Measurements from ENCODE around the gene FCMR.

Gene FCMR

DNA sequence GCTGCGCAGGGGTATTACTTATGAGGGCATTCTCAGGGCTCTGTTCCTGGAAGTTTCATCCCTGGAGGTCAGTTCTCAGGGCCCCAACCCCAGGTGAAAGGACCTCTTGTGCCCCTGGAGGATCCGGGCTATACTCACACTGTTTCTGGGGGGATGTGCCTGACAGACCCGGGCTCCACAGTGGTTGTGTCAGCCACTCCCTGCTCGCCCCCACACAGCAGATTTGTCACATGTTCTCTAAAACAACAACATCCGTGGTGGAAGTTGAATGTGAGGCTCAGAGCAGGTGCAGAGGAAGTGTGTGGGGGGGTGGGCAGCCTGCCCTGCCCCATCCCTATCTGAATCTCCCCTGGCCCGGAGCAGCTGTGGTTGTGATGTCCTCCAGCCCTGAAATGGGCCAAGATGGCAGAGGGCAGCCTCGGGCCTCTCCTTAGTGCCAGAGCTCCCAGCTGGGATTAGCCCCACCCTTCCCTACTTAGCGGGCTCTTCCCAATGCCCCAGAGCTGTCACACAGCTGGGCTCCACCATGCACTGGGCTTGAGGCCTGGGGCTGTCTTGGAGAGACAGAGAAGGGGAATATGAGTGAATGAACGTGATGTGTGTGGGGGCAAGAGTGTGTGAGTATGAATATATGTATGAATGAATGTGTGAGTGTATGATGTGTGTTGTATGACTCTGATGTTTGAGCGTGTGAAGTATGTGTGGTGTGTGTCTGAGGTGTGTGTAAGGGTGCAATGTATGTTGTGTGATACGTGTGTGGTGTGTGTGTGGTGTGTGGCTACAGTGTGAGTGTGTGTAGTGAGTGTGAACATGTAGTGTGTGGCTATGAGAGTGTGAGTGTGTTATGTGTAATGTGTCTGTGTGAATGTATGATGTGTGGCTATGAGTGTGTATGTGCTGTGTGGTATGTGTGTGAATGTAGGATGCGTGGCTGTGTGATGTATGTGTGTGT, 1.5 kb upstream of the FCMR start:
- DNase-seq, result no peak

DNA sequence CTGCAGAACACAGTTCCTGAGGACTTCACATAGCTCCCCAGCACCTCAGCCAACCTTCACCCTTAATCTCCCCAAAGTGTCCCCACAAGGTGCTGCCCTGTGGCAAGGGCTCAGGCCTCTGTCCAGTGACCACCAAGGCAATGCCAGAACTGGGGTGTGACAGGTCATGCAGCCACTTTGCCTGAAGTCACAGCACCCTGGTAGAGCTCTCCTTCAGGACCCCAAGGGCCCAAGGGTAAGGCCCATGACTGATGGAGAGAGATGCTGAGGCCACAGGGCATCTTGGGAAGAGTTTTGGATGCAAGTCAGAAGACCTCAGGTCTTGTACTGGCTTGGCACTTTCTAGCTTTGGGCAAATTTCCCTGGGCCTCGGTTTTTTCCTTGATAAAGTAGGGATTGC, 783 bp upstream of the FCMR start:
- DNase-seq, result no peak

GRCh38 chr1:206918076-206918475, 3.7 kb downstream of the FCMR start:
- no peak for DNase-seq

DNA sequence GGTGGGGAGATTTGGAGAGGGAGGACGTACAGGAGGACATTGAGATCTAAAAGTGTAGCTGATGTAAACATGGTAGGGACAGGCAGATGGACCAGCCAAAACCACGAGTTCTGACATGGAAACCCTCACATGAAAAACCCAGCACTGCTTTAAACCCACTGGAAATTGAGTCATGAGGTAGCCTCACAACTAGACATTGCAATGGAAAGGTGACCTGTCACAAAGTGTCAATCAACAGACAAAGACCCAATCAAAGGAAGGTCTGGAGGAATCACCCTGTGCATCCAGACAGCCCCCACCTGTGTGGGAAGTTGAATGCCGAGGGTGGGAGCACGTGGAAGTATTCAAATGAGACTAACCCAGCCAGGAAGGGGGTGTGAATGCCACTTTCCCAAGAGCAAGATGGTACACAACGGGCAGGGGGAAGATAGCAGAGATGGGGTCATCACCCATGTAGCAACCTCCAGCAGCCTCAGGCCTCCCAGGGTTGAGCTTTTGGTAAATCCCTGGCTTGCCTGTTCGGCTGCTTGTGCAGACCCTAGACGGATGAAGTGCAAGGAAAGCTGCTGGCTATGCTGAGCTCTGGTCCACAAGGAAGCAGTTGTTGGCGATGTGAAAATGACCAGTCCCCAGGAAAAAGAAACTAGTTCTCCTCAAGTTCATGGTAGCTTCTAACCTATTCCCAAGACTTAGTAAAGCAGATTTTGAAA, 5.6 kb downstream of the FCMR start:
- no peak for DNase-seq

GRCh38 chr1:206915030-206915735, 6.6 kb downstream of the FCMR start:
- no peak for DNase-seq

GRCh38 chr1:206913766-206914537, 7.8 kb downstream of the FCMR start:
- DNase-seq, result no peak

GRCh38 chr1:206912445-206913095, 9.2 kb downstream of the FCMR start:
- DNase-seq, result no peak

GRCh38 chr1:206911064-206911663, 10.6 kb downstream of the FCMR start:
- no peak for DNase-seq

GRCh38 chr1:206909883-206910318, 11.8 kb downstream of the FCMR start:
- DNase-seq, result no peak

GRCh38 chr1:206909161-206909882, 12.4 kb downstream of the FCMR start:
- DNase-seq, result no peak

DNA sequence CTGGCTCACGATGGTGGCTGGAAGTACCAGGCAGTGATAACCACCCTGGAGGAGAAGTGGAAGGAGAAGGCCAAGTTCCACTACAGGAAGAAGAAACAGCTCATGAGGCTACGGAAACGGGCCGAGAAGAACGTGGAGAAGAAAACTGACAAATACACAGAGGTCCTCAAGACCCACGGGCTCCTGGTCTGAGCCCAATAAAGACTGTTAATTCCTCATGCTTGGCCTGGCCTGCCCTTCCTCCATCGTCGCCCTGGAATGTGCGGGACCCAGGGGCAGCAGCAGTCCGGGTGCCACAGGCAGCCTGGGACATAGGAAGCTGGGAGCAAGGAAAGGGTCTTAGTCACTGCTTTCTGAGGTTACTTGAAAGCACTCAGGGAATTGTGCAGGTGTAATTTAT, 13.7 kb downstream of the FCMR start:
- DNase-seq, result no peak

- no peak for DNase-seq
Observed at GRCh38 chr1:206907304-206907991, 14.3 kb downstream of the FCMR start.

DNA sequence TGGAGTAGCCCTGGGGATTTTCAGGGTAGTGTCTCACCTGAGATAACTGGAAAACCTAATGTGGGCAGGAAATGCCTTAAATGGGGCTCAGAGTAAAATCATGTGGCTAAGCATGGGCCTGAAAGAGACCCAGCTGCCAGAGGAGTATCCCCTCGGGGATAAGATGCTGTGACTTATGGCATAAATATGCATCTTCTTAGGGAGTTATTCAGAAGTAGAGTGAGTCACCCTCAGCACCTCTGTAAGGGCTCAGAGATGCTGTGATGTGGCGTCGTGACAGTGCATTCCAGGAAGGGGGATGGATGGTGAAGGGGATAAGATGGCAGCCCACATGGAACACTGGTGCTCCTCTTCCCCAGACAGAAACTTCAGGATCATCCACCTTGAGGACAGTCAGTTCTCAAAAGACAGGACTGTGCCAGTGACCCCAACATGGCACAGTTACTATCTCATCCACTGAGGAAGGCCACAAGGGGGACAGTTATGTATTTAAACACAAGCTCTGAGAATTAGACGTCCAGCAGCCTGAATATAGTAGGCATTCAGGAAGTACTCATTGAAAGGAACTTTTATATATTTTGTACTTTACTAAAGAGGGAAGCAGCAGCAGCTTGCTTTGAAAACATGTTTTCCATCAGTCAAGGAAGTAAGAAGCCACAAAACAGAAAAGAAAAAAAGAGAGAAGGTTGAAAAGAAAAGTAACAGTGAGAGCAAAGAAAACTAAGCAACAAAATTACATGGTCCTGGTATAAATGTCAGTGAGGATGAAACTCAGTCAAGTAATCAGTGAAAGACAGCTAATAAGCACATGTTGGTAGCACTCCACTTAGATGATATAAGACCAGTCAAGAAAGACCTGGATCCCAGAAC, 16.2 kb downstream of the FCMR start:
- DNase-seq, result no peak

DNA sequence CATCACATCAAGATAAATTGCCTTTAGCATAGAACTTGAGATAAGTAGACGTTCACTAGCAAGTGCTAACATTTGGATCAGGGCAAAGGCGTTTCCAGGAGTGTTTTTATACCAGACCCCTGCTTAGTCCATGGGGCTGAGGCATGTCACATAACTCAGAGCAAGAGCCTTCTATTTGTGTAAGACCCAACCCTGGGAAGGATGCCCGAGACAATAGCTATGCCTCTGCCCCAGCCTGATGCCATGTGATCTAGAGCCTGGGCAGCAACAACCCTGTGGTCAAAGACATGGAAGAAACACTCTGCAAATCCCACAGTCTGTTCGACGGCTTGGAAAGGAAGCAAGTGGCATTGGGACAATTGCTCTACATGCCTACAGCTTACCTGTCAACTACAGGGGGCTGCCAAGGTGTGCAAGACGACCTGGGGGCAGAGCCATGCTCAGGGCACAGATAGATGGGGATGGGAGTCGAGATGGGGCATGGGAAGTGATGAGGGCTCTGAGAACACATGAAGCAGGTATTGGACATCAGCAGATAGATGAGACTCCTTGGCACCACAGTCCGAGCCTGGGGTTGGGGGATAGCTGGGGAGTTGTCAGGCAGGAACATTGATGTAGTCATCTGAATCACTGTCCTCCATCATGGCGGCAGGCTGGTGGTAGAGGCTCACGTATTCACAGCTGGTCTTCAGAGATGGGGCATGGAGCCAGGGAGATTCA, 17.2 kb downstream of the FCMR start:
- no peak for DNase-seq

DNA sequence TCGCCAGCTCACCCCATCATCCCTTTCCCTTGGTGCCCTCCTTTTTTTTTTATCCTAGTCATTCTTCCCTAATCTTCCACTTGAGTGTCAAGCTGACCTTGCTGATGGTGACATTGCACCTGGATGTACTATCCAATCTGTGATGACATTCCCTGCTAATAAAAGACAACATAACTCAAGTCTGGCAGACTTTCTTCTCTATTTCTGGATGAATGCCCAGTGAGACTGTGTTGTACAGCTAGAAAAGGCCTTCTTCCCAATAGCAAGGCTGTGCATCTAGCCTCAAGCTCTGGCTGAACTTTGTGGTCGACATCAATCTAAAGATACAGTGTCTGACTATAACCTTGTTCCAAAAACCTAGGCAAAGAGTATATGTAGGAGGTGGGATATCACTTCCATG, 18.1 kb downstream of the FCMR start:
- no peak for DNase-seq

DNA sequence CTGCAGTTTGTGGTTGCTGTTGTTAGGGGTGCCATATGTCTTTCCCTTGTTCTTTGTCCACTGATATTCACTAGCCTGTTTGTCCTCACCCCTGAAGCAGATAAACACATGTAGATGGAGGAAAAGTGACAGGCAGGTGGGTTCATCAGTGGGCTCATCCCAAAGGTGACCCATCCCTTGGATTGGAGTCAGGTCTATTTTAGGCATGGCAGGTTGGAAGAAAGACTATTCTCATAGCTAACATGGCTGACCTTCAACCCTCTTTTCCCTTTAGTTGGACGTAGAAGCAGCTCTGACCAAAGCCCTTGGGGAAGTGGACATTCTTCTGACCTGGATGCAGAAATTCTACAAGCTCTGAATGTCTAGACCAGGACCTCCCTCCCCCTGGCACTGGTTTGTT, 19.0 kb downstream of the FCMR start:
- DNase-seq, result no peak

DNA sequence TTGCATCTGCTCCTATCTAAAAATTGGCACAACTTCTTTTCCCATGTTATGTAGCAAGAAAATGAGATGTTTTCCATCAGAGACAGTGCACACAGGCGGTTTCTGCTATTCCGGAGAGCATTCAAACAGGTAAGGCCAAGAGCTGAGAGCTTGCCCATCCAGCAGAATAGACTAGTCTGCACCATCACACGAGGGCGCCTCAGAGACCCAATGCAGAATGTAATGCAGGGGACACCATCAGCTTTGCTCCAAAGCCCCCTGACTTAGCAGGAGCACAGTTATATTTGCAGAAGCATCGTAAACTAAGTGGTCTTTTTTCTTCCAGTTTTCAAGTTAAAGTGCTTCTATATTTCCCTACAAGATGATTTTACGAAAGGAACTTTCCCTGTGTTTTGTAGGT, 19.8 kb downstream of the FCMR start:
- DNase-seq, result no peak

DNA sequence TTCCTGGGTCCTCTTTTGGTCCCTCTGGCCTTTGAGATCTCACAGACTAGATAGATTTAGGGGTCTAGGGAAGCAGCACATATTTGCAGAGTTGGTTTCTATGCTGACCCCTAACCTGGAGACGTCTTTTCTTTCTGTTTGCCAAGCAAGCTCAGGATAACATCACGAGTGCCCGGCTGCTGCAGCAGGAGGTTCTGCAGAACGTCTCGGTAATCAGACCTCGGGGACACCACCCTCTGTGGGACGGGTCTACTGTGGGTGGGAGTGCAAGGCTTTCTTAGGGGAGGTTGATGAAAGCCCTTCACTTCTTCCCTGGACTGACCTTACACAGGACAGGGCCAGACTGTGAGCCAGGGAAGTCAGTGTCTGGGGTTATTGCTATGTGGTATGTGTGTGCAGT, 21.6 kb downstream of the FCMR start:
- no peak for DNase-seq

DNA sequence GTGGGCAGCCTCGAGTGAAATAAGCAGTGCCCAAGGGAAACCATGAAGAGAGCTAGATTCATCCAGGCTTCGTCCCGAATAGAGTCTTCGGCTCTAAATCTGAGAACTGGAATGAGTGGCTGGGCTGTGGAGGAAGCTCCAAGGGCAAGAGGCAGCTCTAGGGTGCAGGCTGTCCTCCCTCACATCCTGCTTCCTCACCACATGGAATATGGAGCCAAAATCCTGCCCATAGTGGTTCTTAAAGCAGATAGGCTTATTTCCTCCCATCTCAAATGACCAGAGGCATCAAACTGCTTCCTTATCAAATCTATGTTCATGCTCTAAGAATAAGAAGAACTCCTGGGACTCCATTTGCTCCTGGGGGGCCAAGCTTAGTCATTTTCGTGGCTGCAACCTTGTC, 22.0 kb downstream of the FCMR start:
- no peak for DNase-seq
